ENCODE results near the gene CXCL14. TPM values are rescaled to one million over a fixed set of nuclear protein-coding genes. Genes with fewer than 3 reads are reported as not detected.
A peak's percentile ranks its signal among the peaks of the same experiment; 100 is the strongest.

Gene CXCL14
- total RNA-seq, 6 experiments from 2014 or later: 2.3 to 12.2 (median 3.8) TPM

- peaks cover 0 to 15% (median 6%) of the 10 kb centered on the region in 4 donors for H3K4me1 ChIP-seq
- H3K9me3 ChIP-seq: no peaks in the 10 kb centered on the region
- ATAC-seq: no peak
- no peak overlapping the region for H3K27ac ChIP-seq
- H3K36me3 ChIP-seq: no peaks in the 10 kb centered on the region
- intact Hi-C loops (cut with DNase I): loop anchor here in 1 of 2 donors (5.0 kb wide), 1 partner anchor 78 kb away; no protein-coding TSS in a partner anchor
- 30% methylated on average over 9 of the region's 17 CpGs for WGBS (ENCODE audit: insufficient coverage, low coverage, low lambda C conversion rate, missing lambda C conversion rate)
- DNase-seq: no peak
- peaks cover 0 to 17% of the 10 kb centered on the region in 2 donors for H3K27me3 ChIP-seq
- H3K4me3 ChIP-seq: no peak overlapping the region
- no peak for TF ChIP-seq CTCF (IDR thresholded peaks at IDR 0.05)
- TF ChIP-seq POLR2A (IDR thresholded peaks at IDR 0.05): no peak
These were observed 33.7 kb downstream of the CXCL14 start for GRCh38 chr5:135545099-135545498.

GRCh38 chr5:135543485-135544304, 35.1 kb downstream of the CXCL14 start:
- 7% methylated on average over 22 of the region's 77 CpGs for WGBS (ENCODE audit: insufficient coverage, low coverage, low lambda C conversion rate, missing lambda C conversion rate)
- Histone ChIP-seq H3K36me3 (no peaks in the 10 kb centered on the region), H3K27me3 (peaks cover 0 to 17% of the 10 kb centered on the region in 2 donors), H3K4me1 (peaks cover 0 to 15% (median 6%) of the 10 kb centered on the region in 4 donors), H3K4me3 (peak overlapping the region; percentile 23 to 56 (median 45)), H3K9me3 (no peaks in the 10 kb centered on the region), H3K27ac (no peak overlapping the region)
- intact Hi-C loops (cut with DNase I): no loop called here
- ATAC-seq (peak; percentile 60 to 68 (median 64)), DNase-seq (peak in 1 of 3 donors; percentile 41)
- TF ChIP-seq CTCF (IDR thresholded peaks at IDR 0.05) (no peak), POLR2A (IDR thresholded peaks at IDR 0.05) (no peak)

GRCh38 chr5:135543001-135543484, 35.7 kb downstream of the CXCL14 start:
- DNase-seq (no peak), ATAC-seq (no peak)
- intact Hi-C loops (cut with DNase I): no loop called here
- Histone ChIP-seq H3K9me3 (no peaks in the 10 kb centered on the region), H3K27ac (no peak overlapping the region), H3K27me3 (peaks cover 0 to 17% of the 10 kb centered on the region in 2 donors), H3K4me3 (peak overlapping the region in 2 of 3 donors; percentile 23 to 56), H3K4me1 (peaks cover 0 to 15% (median 6%) of the 10 kb centered on the region in 4 donors), H3K36me3 (no peaks in the 10 kb centered on the region)
- 16% methylated on average over 5 of the region's 5 CpGs for WGBS (ENCODE audit: insufficient coverage, low coverage, low lambda C conversion rate, missing lambda C conversion rate)
- TF ChIP-seq CTCF (IDR thresholded peaks at IDR 0.05) (no peak), POLR2A (IDR thresholded peaks at IDR 0.05) (no peak)

GRCh38 chr5:135541807-135542502, 36.8 kb downstream of the CXCL14 start:
- ATAC-seq (no peak), DNase-seq (no peak)
- no peak for TF ChIP-seq POLR2A (IDR thresholded peaks at IDR 0.05)
- no peak for TF ChIP-seq CTCF (IDR thresholded peaks at IDR 0.05)
- Histone ChIP-seq H3K27ac (no peak overlapping the region), H3K4me3 (no peak overlapping the region), H3K4me1 (peaks cover 0 to 15% (median 6%) of the 10 kb centered on the region in 4 donors), H3K27me3 (peaks cover 0 to 17% of the 10 kb centered on the region in 2 donors), H3K36me3 (no peaks in the 10 kb centered on the region), H3K9me3 (no peaks in the 10 kb centered on the region)
- intact Hi-C loops (cut with DNase I): no loop called here
- 29% methylated on average over 9 of the region's 11 CpGs for WGBS (ENCODE audit: insufficient coverage, low coverage, low lambda C conversion rate, missing lambda C conversion rate)
